Body of pancreas (tissue), 4 donors: Measurements from ENCODE around the gene STYXL2. TPM values are rescaled to one million over a fixed set of nuclear protein-coding genes. Genes with fewer than 3 reads are reported as not detected.

Source experiments
- ATAC-seq: fragments of 150-250 bp; one replicate; pipeline ENCODE4 v1.9.1; 2016
- DNase-seq, 4 donors: peaks; one replicate each; pipeline ENCODE4 v3.0.0-alpha.2; 2019
- H3K27ac ChIP-seq, 4 donors: fragments of 200-600 bp; sonication (generic); 1 replicate in 3 of 4; 2 replicates in 1 of 4; pipeline versions ENCODE4 v1.5.1 to v1.6.1; 2016 to 2019; ENCODE audit warnings: mild to moderate bottlenecking in 1 of 4, mixed read lengths in 1 of 4, moderate library complexity in 1 of 4
- H3K27me3 ChIP-seq, 2 donors: fragments of 200-600 bp; sonication (generic); one replicate each; pipeline ENCODE4 v1.6.0; 2016; ENCODE audit warnings: mild to moderate bottlenecking in 1 of 2
- H3K36me3 ChIP-seq, 2 donors: fragments of 200-600 bp; sonication (generic); replicated peaks in 1 of 2; 2 replicates each; pipeline ENCODE4 v1.5.1; 2016; ENCODE audit warnings: low read depth in 2 of 2; ENCODE audit not compliant: insufficient read depth in 1 of 2
- H3K4me1 ChIP-seq: fragments of 200-600 bp; sonication (generic); one replicate; pipeline ENCODE4 v1.6.0; 2016
- H3K4me3 ChIP-seq, 2 donors: fragments of 200-600 bp; sonication (generic); 1 replicate in 1 of 2; 2 replicates in 1 of 2; pipeline ENCODE4 v1.5.1; 2016 to 2019
- H3K9me3 ChIP-seq, 3 donors: fragments of 200-600 bp; sonication (generic); 1 replicate in 2 of 3; 2 replicates in 1 of 3; pipeline ENCODE4 v1.5.1; 2016
- CTCF ChIP-seq, 7 experiments: fragments of 450-650 bp in 4 of 7; fragments of 200-600 bp in 3 of 7; sonication (generic) in 3 of 7; IDR thresholded peaks; one replicate each; pipeline ENCODE4 v1.5.1; 2016 to 2019; ENCODE audit warnings: antibody characterized with exemption in 7 of 7
- POLR2A ChIP-seq, 3 donors: fragments of 450-650 bp; IDR thresholded peaks; one replicate each; pipeline ENCODE4 v1.6.1; 2016; ENCODE audit warnings: antibody characterized with exemption in 3 of 3, mild to moderate bottlenecking in 2 of 3
- WGBS, 2 donors: methylation state at CpG; one replicate each; pipeline ENCODE4 v1.1.5; 2017; 5-methylcytosine and 5-hydroxymethylcytosine counted together
- intact Hi-C: fragments of 100-400 bp; cut with DNase I; formaldehyde crosslinking; loops from one replicate; pipeline ENCODE4 v1.15.1; 2023
- total RNA-seq, 2 donors: library from RNA; depleted of rRNA; stranded (reverse); fragments of >200 nt; gene quantifications; one replicate each; pipeline ENCODE4 v1.1.0, GENCODE V29; 2016

The STYXL2 gene
- total RNA-seq, 2 donors from 2014 or later, result not detected

- intact Hi-C loops, result no loop called here
- Histone ChIP-seq H3K27me3 (no peaks in the 10 kb centered on the region), H3K4me1 (peaks cover 13% of the 10 kb centered on the region), H3K9me3 (no peaks in the 10 kb centered on the region), H3K4me3 (no peak overlapping the region), H3K36me3 (no peaks in the 10 kb centered on the region), H3K27ac (no peak overlapping the region)
- DNase-seq (no peak), ATAC-seq (no peak)
- WGBS, 2 donors, result 81 to 82% methylated on average over 7 to 8 of the region's 8 CpGs
- TF ChIP-seq CTCF (IDR thresholded peaks at IDR 0.05), result no peak
- no peak for TF ChIP-seq POLR2A (IDR thresholded peaks at IDR 0.05)
Measured at GRCh38 chr1:167081594-167082156, 12.2 kb upstream of the STYXL2 start.

GRCh38 chr1:167082511-167083027 lies 11.3 kb upstream of the STYXL2 start:
- peak; percentile 85 for ATAC-seq
- TF ChIP-seq POLR2A (IDR thresholded peaks at IDR 0.05) (no peak), CTCF (IDR thresholded peaks at IDR 0.05) (no peak)
- Histone ChIP-seq H3K27ac (no peak overlapping the region), H3K4me1 (peaks cover 13% of the 10 kb centered on the region), H3K4me3 (no peak overlapping the region), H3K9me3 (no peaks in the 10 kb centered on the region), H3K27me3 (no peaks in the 10 kb centered on the region), H3K36me3 (no peaks in the 10 kb centered on the region)
- DNase-seq, result peak; percentile 33 to 64 (median 60)
- intact Hi-C loops, result no loop called here
- 35 to 46% methylated on average over 11 of the region's 11 CpGs for WGBS, 2 donors

GRCh38 chr1:167083066-167083665 lies 10.7 kb upstream of the STYXL2 start:
- DNase-seq, result peak in 3 of 4 donors; percentile 26 to 52 (median 51)
- H3K27ac ChIP-seq, result no peak overlapping the region

GRCh38 chr1:167083871-167084270 lies 10.0 kb upstream of the STYXL2 start:
- Histone ChIP-seq H3K36me3 (no peaks in the 10 kb centered on the region), H3K4me1 (peaks cover 13% of the 10 kb centered on the region), H3K9me3 (no peaks in the 10 kb centered on the region), H3K27me3 (no peaks in the 10 kb centered on the region), H3K4me3 (no peak overlapping the region), H3K27ac (no peak overlapping the region)
- 74 to 97% methylated on average over 3 of the region's 3 CpGs for WGBS, 2 donors
- DNase-seq, result no peak
- ATAC-seq, result no peak
- intact Hi-C loops, result no loop called here
- TF ChIP-seq POLR2A (IDR thresholded peaks at IDR 0.05), result no peak
- TF ChIP-seq CTCF (IDR thresholded peaks at IDR 0.05), result no peak

More at GRCh38 chr1:167083066-167083665, 10.7 kb upstream of the STYXL2 start:
- Histone ChIP-seq H3K27me3 (no peaks in the 10 kb centered on the region), H3K4me3 (no peak overlapping the region), H3K36me3 (no peaks in the 10 kb centered on the region), H3K4me1 (peaks cover 13% of the 10 kb centered on the region), H3K9me3 (no peaks in the 10 kb centered on the region)
- 19 to 25% methylated on average over 6 of the region's 6 CpGs for WGBS, 2 donors
- peak; percentile 30 for ATAC-seq
- TF ChIP-seq CTCF (IDR thresholded peaks at IDR 0.05) (no peak), POLR2A (IDR thresholded peaks at IDR 0.05) (no peak)
- intact Hi-C loops, result no loop called here

GRCh38 chr1:167084757-167085156 lies 9.1 kb upstream of the STYXL2 start:
- intact Hi-C loops, result no loop called here
- Histone ChIP-seq H3K27me3 (no peaks in the 10 kb centered on the region), H3K36me3 (no peaks in the 10 kb centered on the region), H3K4me1 (peaks cover 13% of the 10 kb centered on the region), H3K4me3 (no peak overlapping the region), H3K9me3 (no peaks in the 10 kb centered on the region), H3K27ac (no peak overlapping the region)
- ATAC-seq (no peak), DNase-seq (no peak)
- TF ChIP-seq POLR2A (IDR thresholded peaks at IDR 0.05), result no peak
- no peak for TF ChIP-seq CTCF (IDR thresholded peaks at IDR 0.05)
